Uterus (tissue), 2 donors: Measurements from ENCODE around the gene BBS1.

Experiments
- CTCF ChIP-seq, 4 experiments: fragments of 200-600 bp in 2 of 4; fragments of 450-650 bp in 2 of 4; sonication (generic) in 2 of 4; IDR thresholded peaks; one replicate each; pipeline ENCODE4 v1.5.1; 2016 to 2019; ENCODE audit warnings: antibody characterized with exemption in 4 of 4, mild to moderate bottlenecking in 2 of 4, moderate library complexity in 1 of 4
- POLR2A ChIP-seq, 2 donors: fragments of 450-650 bp; IDR thresholded peaks; one replicate each; pipeline ENCODE4 v1.6.1; 2016; ENCODE audit warnings: antibody characterized with exemption in 2 of 2, mild to moderate bottlenecking in 1 of 2, moderate library complexity in 1 of 2

GRCh38 chr11:66498506-66498905 lies 11.9 kb upstream of the BBS1 start:
- TF ChIP-seq CTCF (IDR thresholded peaks at IDR 0.05) (no peak), POLR2A (IDR thresholded peaks at IDR 0.05) (no peak)
